GM11168 (cell line): Measurements from ENCODE around the gene JAGN1.
"Not testable (repeated sequence)": the region's sequence is repeated elsewhere in the genome, so short reads cannot be mapped to it uniquely, and the experiment has no call there.

Source experiments
- in situ Hi-C: fragments of 300-500 bp; cut with MboI; formaldehyde crosslinking; loops from one replicate; pipeline ENCODE4 v1.12.0; 2022; ENCODE audit warnings: low sequenced_read_pairs; ENCODE audit not compliant: unreplicated experiment

Gene JAGN1

GRCh38 chr3:9890249-9891071 lies at the start of gene JAGN1:
Gene JAGN1 (plus strand): TSS chr3:9890610. CDS start chr3:9890723, 113 bp downstream.
- in situ Hi-C loops = no loop called here

DNA sequence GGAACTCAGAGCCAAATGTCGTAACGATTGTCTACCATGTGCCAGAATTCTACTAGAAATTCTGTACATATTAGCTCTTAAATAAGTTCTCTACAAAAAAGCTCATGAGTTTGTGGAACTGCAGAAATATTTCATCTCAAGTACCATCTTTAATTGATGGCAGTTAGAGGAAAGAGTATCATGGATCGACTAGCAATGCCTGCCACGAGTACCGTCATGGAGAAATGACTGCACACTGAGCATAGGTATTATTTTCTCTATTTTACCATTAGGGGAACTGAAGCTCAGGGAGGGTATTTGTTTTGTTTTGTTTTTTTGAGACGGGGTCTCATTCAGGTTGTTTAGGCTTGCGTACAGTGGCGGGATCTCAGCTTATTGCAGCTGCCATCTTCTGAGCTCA lies 49.4 kb upstream of the JAGN1 start:
- in situ Hi-C loops = no loop called here

GRCh38 chr3:9843715-9844438 lies 46.5 kb upstream of the JAGN1 start, which contains the start of gene RPUSD3:
Gene RPUSD3 (minus strand): TSS chr3:9844008. CDS start chr3:9843990, 18 bp downstream.
- in situ Hi-C loops = no loop called here

DNA sequence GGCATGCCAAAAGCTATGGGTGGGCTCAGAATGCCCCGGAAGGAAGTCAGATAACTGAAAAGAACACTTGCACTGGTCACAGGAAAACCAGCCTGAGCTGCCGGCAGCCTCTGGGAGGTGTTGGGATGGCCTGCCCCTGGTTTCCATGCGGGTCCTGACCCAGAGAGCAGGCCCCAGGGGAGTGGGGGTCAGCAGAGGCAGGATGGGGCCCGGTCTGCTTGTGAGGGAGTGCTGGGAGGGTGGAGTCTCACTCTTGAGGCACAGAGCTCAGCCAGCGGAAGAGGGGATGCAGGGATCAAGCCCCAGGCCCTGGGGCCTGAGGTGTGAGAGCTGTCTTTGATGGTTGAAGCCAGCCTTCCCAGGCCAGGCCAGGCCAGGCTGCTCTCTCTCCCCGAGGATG lies 44.2 kb upstream of the JAGN1 start:
- in situ Hi-C loops = no loop called here

- in situ Hi-C loops = no loop called here
Observed at GRCh38 chr3:9846931-9847488, 43.4 kb upstream of the JAGN1 start.

- in situ Hi-C loops = not testable (repeated sequence)
Observed at GRCh38 chr3:9847870-9848269, 42.5 kb upstream of the JAGN1 start.

GRCh38 chr3:9848860-9849259 lies 41.5 kb upstream of the JAGN1 start:
- in situ Hi-C loops = not testable (repeated sequence)

GRCh38 chr3:9851383-9851782 lies 39.0 kb upstream of the JAGN1 start:
- in situ Hi-C loops = not testable (repeated sequence)

DNA sequence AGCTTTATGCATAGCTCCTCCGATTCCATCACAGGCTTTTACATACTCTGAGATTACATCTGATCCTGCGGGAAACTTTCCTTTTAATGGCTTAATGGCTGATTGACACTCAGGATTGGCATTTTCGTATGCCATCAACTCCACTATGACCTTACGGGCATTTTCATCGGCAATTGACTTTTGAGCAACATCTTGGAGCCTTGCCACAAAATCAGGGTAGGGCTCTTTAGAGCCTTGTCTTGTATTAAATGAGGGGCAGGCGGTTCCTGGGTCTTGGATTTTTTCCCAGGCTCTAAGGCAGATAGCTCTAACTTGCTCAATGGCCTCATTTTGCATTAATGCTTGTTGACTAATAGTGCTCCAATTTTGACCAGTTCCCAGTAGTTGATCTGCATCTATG lies 38.5 kb upstream of the JAGN1 start:
- in situ Hi-C loops = not testable (repeated sequence)

- in situ Hi-C loops = no loop called here
Observed at GRCh38 chr3:9852528-9852927, 37.9 kb upstream of the JAGN1 start.

- in situ Hi-C loops = not testable (repeated sequence)
Observed at GRCh38 chr3:9854291-9854940, 36.0 kb upstream of the JAGN1 start.

- in situ Hi-C loops = no loop called here
Observed at GRCh38 chr3:9855594-9855993, 34.8 kb upstream of the JAGN1 start.

DNA sequence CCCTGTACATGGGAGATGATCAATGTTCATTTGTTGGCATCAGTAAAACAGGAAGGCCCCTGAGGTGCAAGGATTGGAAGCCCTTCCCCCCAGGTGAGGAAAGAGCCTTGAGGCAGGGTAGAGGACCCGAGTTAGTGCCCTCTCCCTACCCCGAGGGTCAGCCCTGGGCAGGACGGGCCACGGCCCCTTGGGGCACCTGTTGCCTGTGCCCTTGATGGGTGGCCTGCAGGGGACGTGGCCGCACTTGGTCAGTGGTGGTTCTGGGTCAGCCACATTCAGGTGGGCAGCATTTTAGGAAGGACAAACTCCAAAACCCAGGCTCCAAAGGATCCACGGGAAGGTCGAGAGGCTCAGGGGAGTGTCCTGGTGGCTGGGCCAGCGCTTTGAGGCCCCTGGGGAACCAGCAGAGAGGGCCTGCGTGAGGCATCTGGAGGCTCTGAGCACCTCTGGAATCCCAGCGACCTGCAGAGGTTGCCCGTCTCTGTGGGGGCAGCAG lies 30.8 kb upstream of the JAGN1 start:
- in situ Hi-C loops = no loop called here

DNA sequence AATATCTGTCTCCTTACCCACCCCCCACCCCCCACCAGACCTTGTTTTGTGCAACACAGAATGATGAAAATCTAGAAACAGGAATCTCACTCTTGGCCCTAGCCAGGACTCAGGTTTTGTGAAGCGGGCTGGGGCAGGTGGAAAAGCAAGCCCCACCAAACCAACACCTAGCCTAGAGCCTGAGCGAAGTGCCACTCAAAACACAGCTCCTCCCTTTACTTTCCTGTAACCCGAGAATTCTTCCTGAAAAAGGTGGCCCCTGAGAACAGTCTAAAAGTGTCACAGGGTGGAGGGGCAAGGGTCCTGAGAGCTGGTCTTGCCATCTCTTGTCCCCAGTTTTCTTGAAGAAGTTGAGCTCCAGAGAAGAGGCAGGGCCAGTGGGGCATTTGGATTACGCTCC lies 29.2 kb upstream of the JAGN1 start:
- in situ Hi-C loops = no loop called here

GRCh38 chr3:9861626-9862130 lies 28.7 kb upstream of the JAGN1 start:
- in situ Hi-C loops = no loop called here

DNA sequence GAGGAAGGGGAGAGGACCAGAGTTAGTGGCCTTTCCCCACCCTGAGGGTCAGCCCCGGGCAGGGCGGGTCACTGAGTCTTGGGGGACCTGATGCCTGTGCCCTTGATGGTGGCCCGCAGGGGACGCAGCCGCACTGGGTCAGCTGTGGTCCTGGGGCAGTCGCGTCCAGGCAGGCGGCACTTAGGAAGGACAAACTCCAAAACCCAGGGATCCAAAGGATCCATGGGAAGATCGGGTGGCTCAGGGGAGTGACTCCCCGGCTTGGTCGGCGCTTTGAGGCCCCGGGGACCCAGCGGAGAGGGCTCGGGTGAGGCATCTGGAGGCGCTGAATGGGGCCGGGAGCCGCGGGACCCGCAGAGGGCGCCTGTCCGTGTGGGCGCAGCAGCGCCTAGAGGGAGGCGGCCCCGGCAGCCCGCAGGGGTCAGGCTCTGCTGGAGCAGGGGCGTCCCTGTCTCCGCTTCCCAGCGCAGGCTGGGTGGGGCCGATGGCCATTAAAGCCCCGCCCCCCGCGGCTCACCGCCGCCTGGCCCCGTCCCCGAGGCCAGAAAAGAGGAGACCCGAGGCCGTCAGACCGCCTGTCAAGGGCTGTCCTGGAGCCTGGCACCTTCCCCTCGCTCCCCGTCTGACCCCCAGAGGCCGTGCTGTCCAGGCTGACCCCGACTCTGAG lies 27.9 kb upstream of the JAGN1 start:
- in situ Hi-C loops = no loop called here

DNA sequence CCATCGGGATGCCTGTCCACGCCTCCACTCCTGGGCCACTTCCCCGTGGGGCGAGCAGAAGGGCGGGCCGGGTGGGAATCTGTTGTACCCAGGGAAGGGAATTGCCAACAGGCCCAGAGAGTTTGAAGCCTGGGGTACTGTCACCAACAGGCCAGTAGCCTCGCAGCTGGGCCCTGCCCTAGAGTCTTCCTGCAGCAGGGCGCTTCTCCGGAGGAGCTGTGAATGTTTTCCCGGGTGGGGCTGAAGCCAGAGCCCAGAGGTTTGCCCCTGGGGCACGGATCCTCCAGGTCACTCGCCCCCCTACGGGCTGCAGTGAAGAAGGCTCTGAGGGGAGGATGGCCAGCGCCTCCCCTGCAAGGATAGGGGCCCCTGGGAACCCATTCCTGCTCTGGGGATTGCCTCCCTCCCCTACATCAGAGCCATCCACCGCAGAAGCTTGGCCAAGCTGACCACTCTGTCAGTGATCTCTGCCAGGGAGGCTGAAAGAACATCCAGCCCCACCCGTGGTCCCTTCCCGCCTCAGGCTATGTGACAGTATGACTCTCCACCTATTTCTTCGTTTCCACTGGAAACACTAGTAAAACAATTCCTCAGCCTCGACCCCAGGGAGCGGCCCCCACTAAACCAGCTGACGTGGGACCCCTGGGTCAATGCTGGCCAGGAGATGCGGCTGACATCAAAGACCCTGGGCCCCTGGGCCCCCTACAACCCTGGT lies 27.2 kb upstream of the JAGN1 start:
- in situ Hi-C loops = no loop called here

DNA sequence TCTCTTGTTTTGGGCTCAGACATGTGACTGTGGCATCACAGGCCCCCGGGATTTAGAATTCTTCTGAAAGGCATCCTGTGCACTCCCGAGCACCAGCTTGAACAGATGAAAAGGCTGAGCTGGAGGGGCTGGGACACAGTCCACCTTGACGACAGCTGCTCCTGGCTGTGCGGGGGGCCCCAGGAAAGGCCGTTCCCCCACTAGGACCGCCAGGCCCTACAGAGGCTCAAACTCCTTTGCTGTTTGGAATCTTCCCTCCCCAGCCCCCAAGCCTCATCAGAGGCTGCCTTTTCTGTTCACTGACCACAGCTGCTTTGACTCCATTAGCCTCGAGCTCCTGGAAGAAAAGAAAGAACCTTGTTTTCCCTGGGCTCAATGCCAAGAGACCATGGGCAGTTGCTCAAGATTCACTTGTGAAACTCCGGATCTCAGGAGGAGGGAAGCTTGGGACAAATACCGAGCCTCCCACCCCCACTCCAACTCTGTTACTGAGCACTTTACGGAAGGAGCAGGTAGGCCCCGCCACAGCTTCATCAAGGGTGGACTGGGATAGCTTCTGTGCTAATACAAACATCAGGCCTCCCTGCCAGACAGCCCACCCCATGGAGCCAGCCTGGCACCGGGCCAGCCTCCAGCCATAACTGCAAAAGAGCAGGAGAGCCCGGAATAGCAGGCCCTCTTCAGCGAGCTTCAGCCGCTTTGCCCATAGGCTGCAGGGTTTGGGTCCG lies 26.0 kb upstream of the JAGN1 start:
- in situ Hi-C loops = no loop called here
